HepG2 (cell line): ENCODE measurements around the gene DRAP1. TPM values are rescaled to one million over a fixed set of nuclear protein-coding genes. Genes with fewer than 3 reads are reported as not detected.
A peak's percentile ranks its signal among the peaks of the same experiment; 100 is the strongest.

Source experiments
- CBFB ChIP-seq: sonication (generic); formaldehyde crosslinking; IDR thresholded peaks from 2 replicates; pipeline ENCODE4 v1.4.0; 2020; ENCODE audit warnings: missing genetic modification reagents
- CERS6 ChIP-seq: sonication (generic); formaldehyde crosslinking; IDR thresholded peaks from 2 replicates; pipeline ENCODE4 v1.5.0; 2020; ENCODE audit warnings: missing genetic modification reagents
- FOXC1 ChIP-seq: sonication (generic); formaldehyde crosslinking; IDR thresholded peaks from 2 replicates; pipeline ENCODE4 v1.8.0; 2022; ENCODE audit warnings: mild to moderate bottlenecking, missing genetic modification reagents, borderline replicate concordance
- KDM6A ChIP-seq: IDR thresholded peaks from 2 replicates; pipeline ENCODE4 v1.6.1; 2016; ENCODE audit warnings: low read depth
- MXD1 ChIP-seq: sonication (generic); formaldehyde crosslinking; IDR thresholded peaks from 2 replicates; pipeline ENCODE4 v1.4.0; 2020; ENCODE audit warnings: mild to moderate bottlenecking, missing genetic modification reagents
- MXD3 ChIP-seq: IDR thresholded peaks from 2 replicates; pipeline ENCODE4 v1.6.1; 2016; ENCODE audit warnings: mild to moderate bottlenecking, missing biosample characterization, missing genetic modification reagents
- PLRG1 ChIP-seq: fragments of 450-650 bp; conservative IDR thresholded peaks from 2 replicates; pipeline ENCODE4 v1.6.1; 2016
- RARG ChIP-seq: sonication (generic); formaldehyde crosslinking; IDR thresholded peaks from 2 replicates; pipeline ENCODE4 v1.4.0; 2020; ENCODE audit warnings: low read depth, mild to moderate bottlenecking, missing genetic modification reagents
- ZFYVE20 ChIP-seq: sonication (generic); formaldehyde crosslinking; IDR thresholded peaks from 2 replicates; pipeline ENCODE4 v1.8.0; 2023; ENCODE audit warnings: low read depth, mild to moderate bottlenecking, moderate library complexity, missing genetic modification reagents, borderline replicate concordance
- ZMYM3 ChIP-seq: sonication (generic); formaldehyde crosslinking; IDR thresholded peaks from 2 replicates; pipeline ENCODE4 v1.5.1; 2020; ENCODE audit warnings: mild to moderate bottlenecking, missing genetic modification reagents
- ZMYM4 ChIP-seq: sonication (generic); formaldehyde crosslinking; IDR thresholded peaks from 2 replicates; pipeline ENCODE4 v1.8.1; 2023; ENCODE audit warnings: mild to moderate bottlenecking, missing genetic modification reagents
- ZNF101 ChIP-seq: sonication (generic); formaldehyde crosslinking; IDR thresholded peaks from 2 replicates; pipeline ENCODE4 v1.4.0; 2020; ENCODE audit warnings: mild to moderate bottlenecking, low read depth, missing genetic modification reagents, borderline replicate concordance
- ZNF33A ChIP-seq: sonication (generic); formaldehyde crosslinking; IDR thresholded peaks from 2 replicates; pipeline ENCODE4 v1.5.1; 2020; ENCODE audit warnings: missing genetic modification reagents, mild to moderate bottlenecking, moderate library complexity, borderline replicate concordance
- ZNF619 ChIP-seq: sonication (generic); formaldehyde crosslinking; IDR thresholded peaks from 2 replicates; pipeline ENCODE4 v1.4.0; 2020; ENCODE audit warnings: mild to moderate bottlenecking, missing genetic modification reagents
- ZNF746 ChIP-seq: sonication (generic); formaldehyde crosslinking; IDR thresholded peaks from 2 replicates; pipeline ENCODE4 v1.8.0; 2022; ENCODE audit warnings: mild to moderate bottlenecking, missing genetic modification reagents
- ZNF747 ChIP-seq: sonication (generic); formaldehyde crosslinking; IDR thresholded peaks from 2 replicates; pipeline ENCODE4 v1.8.1; 2023; ENCODE audit warnings: missing genetic modification reagents, mild to moderate bottlenecking, borderline replicate concordance
- ZNF777 ChIP-seq: sonication (generic); formaldehyde crosslinking; IDR thresholded peaks from 2 replicates; pipeline ENCODE4 v1.4.0; 2020; ENCODE audit warnings: missing genetic modification reagents
- ZNF883 ChIP-seq: sonication (generic); formaldehyde crosslinking; IDR thresholded peaks from 2 replicates; pipeline ENCODE4 v1.5.1; 2020; ENCODE audit warnings: mild to moderate bottlenecking, missing genetic modification reagents; ENCODE audit errors: not compliant biosample characterization
- ZSCAN30 ChIP-seq: sonication (generic); formaldehyde crosslinking; IDR thresholded peaks from 2 replicates; pipeline ENCODE4 v1.5.0; 2020; ENCODE audit warnings: mild to moderate bottlenecking, missing genetic modification reagents
- polyA plus RNA-seq, 8 experiments: library from polyadenylated mRNA; depleted of rRNA in 3 of 8; stranded (reverse) in 7 of 8; unstranded in 1 of 8; fragments of >200 nt; fragmentation: Illumina TruSeq in 4 of 8; extraction: Trizol in 4 of 8; gene quantifications; 2 replicates each; pipeline versions ENCODE4 v1.2.1 to v1.2.3, GENCODE V29; 2011 to 2016; ENCODE audit warnings: low read depth in 4 of 8, missing spikeins in 1 of 8, mixed read lengths in 1 of 8; ENCODE audit not compliant: insufficient read depth in 1 of 8
- total RNA-seq, 5 experiments: library from RNA; depleted of rRNA; stranded (reverse); fragments of >200 nt; fragmentation: Illumina TruSeq; extraction: Trizol; gene quantifications; 2 replicates each; pipeline ENCODE4 v1.2.3, GENCODE V29; 2016; ENCODE audit warnings: low read depth in 1 of 5
- TF ChIP-seq, protein P1 (sequence below): sonication (generic); formaldehyde crosslinking; IDR thresholded peaks from 2 replicates; pipeline ENCODE4 v1.8.0; 2022; ENCODE audit warnings: missing genetic modification reagents, low read depth, mild to moderate bottlenecking, borderline replicate concordance
- TF ChIP-seq, protein P2 (sequence below): IDR thresholded peaks from 2 replicates; pipeline ENCODE4 v1.6.1; 2016
- TF ChIP-seq, protein P3 (sequence below): sonication (generic); formaldehyde crosslinking; IDR thresholded peaks from 2 replicates; pipeline ENCODE4 v1.4.0; 2020; ENCODE audit warnings: mild to moderate bottlenecking, missing genetic modification reagents
- TF ChIP-seq, protein P4 (sequence below): sonication (generic); formaldehyde crosslinking; IDR thresholded peaks from 2 replicates; pipeline ENCODE4 v1.5.1; 2020; ENCODE audit warnings: missing genetic modification reagents, mild to moderate bottlenecking, borderline replicate concordance

DRAP1 gene
- total and polyA plus RNA-seq, 2 of the 13 experiments (the other 11 are each of a cell fraction or from before 2014, with no cell fraction given): 46.8 to 52.3 TPM

- TF ChIP-seq ZFYVE20 (CRISPR knock-in tag) (no peak), ZMYM3 (0 out of 2 replicates have a peak, but pooled peaks have one; percentile 30), ZNF777 (CRISPR knock-in tag) (peak; percentile 76), ZNF746 (CRISPR knock-in tag) (no peak), MXD3 (CRISPR knock-in tag) (peak; percentile 77), CBFB (CRISPR knock-in tag) (peak; percentile 81; the same call in 1 of the 2 replicates), ZMYM4 (CRISPR knock-in tag) (peak; percentile 85), RARG (CRISPR knock-in tag) (no peak), KDM6A (CRISPR knock-in tag) (no peak), ZNF33A (CRISPR knock-in tag) (peak; percentile 70; the same call in 1 of the 2 replicates), ZNF747 (CRISPR knock-in tag) (0 out of 2 replicates have a peak, but pooled peaks have one; percentile 36), ZNF619 (CRISPR knock-in tag) (0 out of 2 replicates have a peak, but pooled peaks have one; percentile 23), MXD1 (CRISPR knock-in tag) (no peak; the same call in 1 of the 2 replicates), CERS6 (CRISPR knock-in tag) (no peak), ZNF883 (CRISPR knock-in tag) (peak; percentile 40), ZNF101 (no peak), ZSCAN30 (CRISPR knock-in tag) (no peak), PLRG1 (no peak), FOXC1 (CRISPR knock-in tag) (peak; percentile 92)
- TF ChIP-seq, protein P1, sequence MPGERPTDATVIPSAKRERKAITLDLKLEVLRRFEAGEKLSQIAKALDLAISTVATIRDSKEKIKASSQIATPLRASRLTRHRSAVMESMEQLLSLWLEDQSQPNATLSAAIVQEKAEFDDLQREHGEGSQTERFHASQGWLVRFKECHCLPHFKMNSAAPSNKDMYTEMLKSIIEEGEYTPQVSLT (CRISPR knock-in tag): no peak
- TF ChIP-seq, protein P2, sequence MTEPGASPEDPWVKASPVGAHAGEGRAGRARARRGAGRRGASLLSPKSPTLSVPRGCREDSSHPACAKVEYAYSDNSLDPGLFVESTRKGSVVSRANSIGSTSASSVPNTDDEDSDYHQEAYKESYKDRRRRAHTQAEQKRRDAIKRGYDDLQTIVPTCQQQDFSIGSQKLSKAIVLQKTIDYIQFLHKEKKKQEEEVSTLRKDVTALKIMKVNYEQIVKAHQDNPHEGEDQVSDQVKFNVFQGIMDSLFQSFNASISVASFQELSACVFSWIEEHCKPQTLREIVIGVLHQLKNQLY (CRISPR knock-in tag): peak; percentile 12; the same call in 1 of the 2 replicates
- TF ChIP-seq, protein P3, sequence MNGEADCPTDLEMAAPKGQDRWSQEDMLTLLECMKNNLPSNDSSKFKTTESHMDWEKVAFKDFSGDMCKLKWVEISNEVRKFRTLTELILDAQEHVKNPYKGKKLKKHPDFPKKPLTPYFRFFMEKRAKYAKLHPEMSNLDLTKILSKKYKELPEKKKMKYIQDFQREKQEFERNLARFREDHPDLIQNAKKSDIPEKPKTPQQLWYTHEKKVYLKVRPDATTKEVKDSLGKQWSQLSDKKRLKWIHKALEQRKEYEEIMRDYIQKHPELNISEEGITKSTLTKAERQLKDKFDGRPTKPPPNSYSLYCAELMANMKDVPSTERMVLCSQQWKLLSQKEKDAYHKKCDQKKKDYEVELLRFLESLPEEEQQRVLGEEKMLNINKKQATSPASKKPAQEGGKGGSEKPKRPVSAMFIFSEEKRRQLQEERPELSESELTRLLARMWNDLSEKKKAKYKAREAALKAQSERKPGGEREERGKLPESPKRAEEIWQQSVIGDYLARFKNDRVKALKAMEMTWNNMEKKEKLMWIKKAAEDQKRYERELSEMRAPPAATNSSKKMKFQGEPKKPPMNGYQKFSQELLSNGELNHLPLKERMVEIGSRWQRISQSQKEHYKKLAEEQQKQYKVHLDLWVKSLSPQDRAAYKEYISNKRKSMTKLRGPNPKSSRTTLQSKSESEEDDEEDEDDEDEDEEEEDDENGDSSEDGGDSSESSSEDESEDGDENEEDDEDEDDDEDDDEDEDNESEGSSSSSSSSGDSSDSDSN: peak; percentile 83
- TF ChIP-seq, protein P4, sequence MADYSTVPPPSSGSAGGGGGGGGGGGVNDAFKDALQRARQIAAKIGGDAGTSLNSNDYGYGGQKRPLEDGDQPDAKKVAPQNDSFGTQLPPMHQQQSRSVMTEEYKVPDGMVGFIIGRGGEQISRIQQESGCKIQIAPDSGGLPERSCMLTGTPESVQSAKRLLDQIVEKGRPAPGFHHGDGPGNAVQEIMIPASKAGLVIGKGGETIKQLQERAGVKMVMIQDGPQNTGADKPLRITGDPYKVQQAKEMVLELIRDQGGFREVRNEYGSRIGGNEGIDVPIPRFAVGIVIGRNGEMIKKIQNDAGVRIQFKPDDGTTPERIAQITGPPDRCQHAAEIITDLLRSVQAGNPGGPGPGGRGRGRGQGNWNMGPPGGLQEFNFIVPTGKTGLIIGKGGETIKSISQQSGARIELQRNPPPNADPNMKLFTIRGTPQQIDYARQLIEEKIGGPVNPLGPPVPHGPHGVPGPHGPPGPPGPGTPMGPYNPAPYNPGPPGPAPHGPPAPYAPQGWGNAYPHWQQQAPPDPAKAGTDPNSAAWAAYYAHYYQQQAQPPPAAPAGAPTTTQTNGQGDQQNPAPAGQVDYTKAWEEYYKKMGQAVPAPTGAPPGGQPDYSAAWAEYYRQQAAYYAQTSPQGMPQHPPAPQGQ: no peak
Observed at GRCh38 chr11:65888163-65888814, 30.9 kb upstream of the DRAP1 start, which contains the start of gene FIBP (continued).
